ENCODE results near the gene TRUB2.

DNA sequence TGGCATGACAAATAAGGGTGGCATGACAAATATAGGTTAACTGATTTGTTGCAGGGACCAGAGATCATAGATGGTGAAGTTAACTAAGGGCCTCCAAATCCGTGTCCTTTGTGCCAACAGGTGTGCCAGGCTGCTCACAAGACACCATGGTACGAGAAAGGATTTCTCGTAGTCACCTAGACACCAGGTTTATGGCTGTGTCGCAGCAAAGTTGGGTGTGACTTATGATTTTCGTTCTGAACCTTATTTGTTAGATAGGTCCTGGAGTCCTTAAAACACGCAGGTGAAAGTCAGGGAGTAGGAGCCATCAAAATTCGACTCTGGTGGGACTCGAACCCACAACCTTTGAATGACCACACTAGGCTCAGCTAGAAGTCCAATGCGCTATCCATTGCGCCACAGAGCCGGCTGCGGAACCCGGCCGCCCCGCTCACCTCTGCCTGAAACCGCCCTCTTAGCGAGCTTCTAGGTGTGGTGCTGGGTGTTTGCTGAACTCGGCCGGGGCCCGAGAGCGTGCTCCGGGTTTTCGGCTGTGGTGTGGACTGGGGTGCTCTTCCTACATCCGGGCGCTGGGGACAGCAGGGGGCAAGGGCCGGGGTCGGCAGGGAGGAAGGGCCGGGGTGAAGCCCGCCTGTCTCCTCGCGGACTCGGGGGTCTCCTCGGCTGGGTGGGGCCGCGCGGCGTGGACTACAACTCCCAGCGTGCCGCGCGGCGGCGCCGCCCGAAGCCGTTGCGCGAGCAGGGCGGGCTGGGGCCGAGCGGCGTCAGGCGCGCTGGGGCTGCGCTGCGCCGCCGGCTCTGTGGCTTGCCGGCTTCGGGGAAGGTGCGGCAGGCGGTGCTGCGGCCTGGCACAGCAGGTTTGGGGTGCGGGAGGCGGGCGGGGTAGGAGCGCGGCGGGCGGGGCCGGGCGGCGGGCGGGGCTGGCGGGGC is 17.8 kb upstream of the TRUB2 start, which contains the start of gene SLC27A4:
- no peak for TF ChIP-seq ISL1 (CRISPR knock-in tag; IDR thresholded peaks at IDR 0.05)
- TF ChIP-seq, protein P1, sequence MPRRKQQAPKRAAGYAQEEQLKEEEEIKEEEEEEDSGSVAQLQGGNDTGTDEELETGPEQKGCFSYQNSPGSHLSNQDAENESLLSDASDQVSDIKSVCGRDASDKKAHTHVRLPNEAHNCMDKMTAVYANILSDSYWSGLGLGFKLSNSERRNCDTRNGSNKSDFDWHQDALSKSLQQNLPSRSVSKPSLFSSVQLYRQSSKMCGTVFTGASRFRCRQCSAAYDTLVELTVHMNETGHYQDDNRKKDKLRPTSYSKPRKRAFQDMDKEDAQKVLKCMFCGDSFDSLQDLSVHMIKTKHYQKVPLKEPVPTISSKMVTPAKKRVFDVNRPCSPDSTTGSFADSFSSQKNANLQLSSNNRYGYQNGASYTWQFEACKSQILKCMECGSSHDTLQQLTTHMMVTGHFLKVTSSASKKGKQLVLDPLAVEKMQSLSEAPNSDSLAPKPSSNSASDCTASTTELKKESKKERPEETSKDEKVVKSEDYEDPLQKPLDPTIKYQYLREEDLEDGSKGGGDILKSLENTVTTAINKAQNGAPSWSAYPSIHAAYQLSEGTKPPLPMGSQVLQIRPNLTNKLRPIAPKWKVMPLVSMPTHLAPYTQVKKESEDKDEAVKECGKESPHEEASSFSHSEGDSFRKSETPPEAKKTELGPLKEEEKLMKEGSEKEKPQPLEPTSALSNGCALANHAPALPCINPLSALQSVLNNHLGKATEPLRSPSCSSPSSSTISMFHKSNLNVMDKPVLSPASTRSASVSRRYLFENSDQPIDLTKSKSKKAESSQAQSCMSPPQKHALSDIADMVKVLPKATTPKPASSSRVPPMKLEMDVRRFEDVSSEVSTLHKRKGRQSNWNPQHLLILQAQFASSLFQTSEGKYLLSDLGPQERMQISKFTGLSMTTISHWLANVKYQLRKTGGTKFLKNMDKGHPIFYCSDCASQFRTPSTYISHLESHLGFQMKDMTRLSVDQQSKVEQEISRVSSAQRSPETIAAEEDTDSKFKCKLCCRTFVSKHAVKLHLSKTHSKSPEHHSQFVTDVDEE (CRISPR knock-in tag; IDR thresholded peaks at IDR 0.05), result no peak
- no peak for TF ChIP-seq ZFP30 (CRISPR knock-in tag; IDR thresholded peaks at IDR 0.05)
- TF ChIP-seq ZNF70 (CRISPR knock-in tag; IDR thresholded peaks at IDR 0.05), result no peak
- TF ChIP-seq, protein P2, sequence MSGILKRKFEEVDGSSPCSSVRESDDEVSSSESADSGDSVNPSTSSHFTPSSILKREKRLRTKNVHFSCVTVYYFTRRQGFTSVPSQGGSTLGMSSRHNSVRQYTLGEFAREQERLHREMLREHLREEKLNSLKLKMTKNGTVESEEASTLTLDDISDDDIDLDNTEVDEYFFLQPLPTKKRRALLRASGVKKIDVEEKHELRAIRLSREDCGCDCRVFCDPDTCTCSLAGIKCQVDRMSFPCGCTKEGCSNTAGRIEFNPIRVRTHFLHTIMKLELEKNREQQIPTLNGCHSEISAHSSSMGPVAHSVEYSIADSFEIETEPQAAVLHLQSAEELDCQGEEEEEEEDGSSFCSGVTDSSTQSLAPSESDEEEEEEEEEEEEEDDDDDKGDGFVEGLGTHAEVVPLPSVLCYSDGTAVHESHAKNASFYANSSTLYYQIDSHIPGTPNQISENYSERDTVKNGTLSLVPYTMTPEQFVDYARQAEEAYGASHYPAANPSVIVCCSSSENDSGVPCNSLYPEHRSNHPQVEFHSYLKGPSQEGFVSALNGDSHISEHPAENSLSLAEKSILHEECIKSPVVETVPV (CRISPR knock-in tag; IDR thresholded peaks at IDR 0.05), result no peak
- no peak for TF ChIP-seq OSR1 (CRISPR knock-in tag; IDR thresholded peaks at IDR 0.05)
- TF ChIP-seq ZFP3 (CRISPR knock-in tag; IDR thresholded peaks at IDR 0.05), result no peak

Data from SK-N-SH treated with all-trans-retinoic acid at 6 μM for 48 hours (cell line).